ENCODE measurements around the gene SMAGP.
"Not testable (repeated sequence)": the region's sequence is repeated elsewhere in the genome, so short reads cannot be mapped to it uniquely, and the experiment has no call there.

Gene SMAGP

GRCh38 chr12:51222461-51222860, 47.8 kb downstream of the SMAGP start:
- DNase-seq = no peak

- not testable (repeated sequence) for DNase-seq
These were observed 50.4 kb downstream of the SMAGP start for GRCh38 chr12:51219857-51220256.

DNA sequence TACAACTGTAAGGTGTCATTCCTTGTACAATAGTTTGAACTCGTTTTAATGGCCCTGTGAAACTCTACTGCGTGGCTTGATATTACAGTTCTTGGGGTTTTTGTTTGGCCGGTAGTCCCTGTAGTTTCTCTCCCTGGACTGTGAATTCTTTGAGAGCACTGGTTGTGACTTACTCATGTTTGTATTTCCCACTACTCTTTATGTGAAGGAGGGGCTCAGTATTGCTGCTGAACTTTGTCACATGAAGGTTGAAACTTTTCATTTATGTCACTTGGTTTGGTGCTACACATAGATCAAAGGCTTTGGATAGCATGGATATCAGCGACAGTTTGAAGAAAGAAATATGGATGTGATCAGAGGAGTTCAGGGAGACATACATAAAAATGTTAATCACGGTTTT, 50.9 kb downstream of the SMAGP start:
- no peak for DNase-seq

- no peak for DNase-seq
These were observed 51.5 kb downstream of the SMAGP start for GRCh38 chr12:51218607-51219161.

DNA sequence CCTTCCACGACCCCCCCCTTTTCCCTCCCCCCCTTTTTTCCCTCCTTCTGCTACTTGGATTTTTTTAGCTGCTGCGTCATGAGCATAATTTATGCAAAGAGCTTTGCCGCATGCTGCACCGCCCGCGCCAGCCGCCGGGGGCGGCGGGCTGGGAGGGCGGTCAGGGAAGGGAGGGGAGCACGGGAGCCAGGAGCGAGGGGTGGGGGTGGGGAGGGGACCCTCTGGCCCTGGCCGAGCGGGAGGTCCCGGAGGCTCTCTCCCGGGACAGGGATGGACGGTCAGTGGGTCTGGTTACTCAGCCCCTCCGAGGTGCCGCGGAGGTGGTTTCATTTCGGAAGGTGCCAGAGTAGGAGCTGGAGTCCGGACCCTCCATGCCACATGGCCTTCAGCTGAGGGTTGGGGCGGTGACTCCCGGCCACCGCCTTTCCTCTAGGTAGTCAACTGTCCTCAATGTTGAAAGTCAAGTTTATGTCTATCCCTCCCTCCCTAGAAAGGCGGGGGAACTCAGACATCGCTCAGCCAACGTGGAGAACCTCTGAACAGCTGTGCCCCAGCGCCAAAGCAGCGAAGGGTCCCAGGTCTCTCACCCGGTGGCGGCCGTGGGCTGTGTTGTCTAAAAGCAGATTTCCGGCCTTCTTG, 52.1 kb downstream of the SMAGP start, which contains the start of gene POU6F1:
Gene POU6F1, minus strand, starts transcription at position 95 of the 639 bp plus-strand sequence. CDS start 11,226 bp downstream, outside the sequence.
- DNase-seq = peak; percentile 84

- DNase-seq = peak; percentile 69
These were observed 52.9 kb downstream of the SMAGP start for GRCh38 chr12:51217133-51217967.

- no peak for DNase-seq
These were observed 53.6 kb downstream of the SMAGP start for GRCh38 chr12:51216642-51217041.

- no peak for DNase-seq
These were observed 55.3 kb downstream of the SMAGP start for GRCh38 chr12:51214895-51215294.

DNA sequence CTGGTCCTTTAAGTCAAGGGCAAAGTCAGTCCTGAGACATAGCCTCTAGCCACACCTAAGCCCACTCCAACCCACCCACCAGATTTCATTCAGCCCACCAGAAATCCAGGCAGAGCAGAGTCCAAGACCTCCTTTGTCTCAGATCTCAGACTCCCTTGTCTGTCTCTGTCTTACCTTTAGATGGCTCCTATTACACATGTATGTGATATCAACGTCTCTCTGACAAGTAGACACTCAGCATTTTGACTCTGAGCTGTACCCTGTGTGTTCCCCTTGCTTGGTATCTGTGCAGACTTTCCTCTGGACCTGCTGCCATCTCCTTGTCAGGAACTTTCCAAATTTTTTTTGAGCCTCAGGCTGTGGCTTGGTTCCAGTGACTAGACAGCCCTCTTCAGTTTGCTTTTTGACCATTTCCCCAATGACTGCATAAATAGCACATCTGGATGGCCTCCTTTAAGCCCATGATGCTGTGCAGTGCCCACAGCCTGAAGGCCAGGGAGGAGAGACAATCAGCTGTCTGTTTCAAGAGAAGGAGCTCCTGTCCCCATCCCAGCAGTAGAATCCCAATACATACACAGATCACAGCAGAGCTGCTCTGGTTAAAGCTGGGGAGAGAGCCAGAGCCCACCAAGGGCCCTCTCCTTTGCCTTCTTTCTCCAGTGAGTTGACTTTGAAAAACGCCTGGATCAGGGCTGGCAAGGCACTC, 59.4 kb downstream of the SMAGP start:
- DNase-seq = no peak

- no peak for DNase-seq
These were observed 61.0 kb downstream of the SMAGP start for GRCh38 chr12:51209259-51209658.

DNA sequence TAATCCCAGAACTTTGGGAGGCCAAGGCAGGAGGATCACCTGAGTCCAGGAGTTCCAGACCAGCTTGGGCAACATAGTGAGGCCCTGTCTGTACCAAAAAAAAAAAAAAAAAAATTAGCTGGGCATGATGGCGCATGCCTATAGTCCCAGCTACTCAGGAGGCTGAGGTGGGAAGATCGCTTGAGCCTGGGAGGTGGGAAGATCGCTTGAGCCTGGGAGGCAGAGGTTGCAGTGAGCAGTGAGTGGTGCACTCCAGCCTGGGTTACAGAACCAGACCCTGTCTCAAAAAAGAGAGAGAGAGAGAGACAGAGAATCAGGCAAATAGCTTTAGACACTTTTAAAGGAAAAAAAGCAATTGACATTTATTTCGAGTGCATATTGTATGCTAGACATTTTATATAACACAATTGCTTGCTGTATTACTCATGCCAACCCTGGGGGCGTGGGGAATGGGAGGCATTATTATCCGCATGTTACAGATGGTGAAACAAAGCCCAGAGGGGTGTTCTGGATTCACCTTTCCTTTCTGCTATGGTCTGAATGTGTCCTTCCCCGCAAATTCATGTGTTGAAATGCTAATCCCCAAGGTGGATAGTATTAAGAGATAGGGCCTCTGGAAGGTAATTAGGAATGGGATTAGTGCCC, 62.1 kb downstream of the SMAGP start:
- no peak for DNase-seq

- DNase-seq = no peak
These were observed 64.9 kb downstream of the SMAGP start for GRCh38 chr12:51205350-51205749.

- no peak for DNase-seq
These were observed 67.5 kb downstream of the SMAGP start for GRCh38 chr12:51202718-51203117.

GRCh38 chr12:51200806-51201205, 69.4 kb downstream of the SMAGP start:
- no peak for DNase-seq

DNA sequence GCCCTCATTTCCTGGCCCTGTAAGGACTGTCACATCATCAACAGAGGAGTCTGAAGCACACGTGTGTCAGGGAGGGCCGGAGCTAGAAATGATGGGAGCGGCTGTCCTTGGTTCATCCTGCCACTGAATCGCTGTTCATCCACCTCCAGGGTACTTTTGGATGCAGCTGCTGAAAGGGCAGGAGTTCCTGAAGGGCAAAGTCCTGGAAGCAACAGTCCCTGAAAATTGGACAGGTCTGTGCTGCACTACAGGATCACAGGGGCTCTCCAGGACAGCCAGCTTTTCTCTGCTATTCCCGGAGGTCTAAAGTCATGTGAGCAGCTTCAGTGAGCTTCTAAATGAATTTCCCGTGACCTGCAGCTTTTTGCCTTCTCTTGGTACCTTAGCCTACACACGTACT, 70.1 kb downstream of the SMAGP start:
- DNase-seq = no peak

- no peak for DNase-seq
These were observed 70.8 kb downstream of the SMAGP start for GRCh38 chr12:51199366-51199945.

DNA sequence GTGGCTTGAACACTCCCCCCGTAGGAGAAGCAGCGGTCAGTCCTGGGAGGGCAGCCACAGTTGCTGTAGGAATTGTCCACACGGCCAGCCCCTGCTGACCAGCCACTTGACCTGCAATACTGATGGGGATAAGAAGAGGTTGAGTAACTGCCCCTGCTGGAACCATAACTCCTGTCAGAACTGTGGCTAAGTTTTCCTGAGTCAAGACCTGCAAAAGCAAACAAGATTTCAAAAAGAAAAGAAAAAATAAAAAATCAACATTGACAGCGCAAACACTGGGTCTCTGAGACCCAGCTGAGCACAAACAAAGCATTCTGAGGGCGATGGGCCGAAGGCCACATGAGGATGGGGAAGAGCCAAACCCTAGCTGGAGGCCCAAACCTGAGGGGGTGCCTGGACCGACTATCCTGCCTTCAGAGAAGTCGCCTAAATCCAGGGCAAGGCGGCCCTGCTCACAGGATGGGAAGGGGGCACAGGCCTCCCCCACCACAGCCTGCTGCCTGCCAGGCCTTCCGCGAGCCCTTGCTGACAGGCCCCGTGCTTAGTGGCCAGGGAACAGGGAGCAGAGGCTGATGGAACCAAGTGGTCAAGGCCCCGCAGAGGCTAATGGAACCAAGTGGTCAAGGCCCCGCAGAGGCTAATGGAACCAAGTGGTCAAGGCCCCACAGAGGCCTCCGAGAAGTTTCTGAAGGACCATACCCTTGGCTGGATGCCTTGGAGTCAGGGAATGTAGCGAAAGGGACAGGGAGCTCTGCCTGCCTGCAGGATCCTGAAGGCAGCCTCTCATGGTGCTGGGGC, 71.4 kb downstream of the SMAGP start:
- DNase-seq = no peak

- no peak for DNase-seq
These were observed 72.3 kb downstream of the SMAGP start for GRCh38 chr12:51197736-51198567.

- DNase-seq = no peak
These were observed 73.7 kb downstream of the SMAGP start for GRCh38 chr12:51196547-51196946.

DNA sequence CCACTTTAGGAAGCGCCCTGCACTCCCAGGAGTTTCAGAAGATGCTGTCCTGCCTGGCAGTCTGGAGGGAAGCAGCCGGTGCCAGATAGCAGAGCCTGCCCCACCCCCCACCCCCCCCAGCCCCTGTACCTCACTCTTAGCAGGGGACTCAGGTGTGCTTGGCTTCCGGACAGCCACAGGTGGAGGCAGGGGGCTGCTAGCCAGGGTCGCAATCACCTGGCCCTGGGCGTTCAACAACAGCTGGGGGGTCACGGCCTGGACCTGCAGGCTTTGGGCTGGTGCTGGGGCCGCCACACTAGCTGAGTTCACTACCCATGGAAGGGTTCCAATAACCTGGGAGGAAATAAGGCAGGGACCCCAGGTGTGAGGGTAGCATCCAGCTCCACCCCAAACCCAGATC, 74.4 kb downstream of the SMAGP start:
- no peak for DNase-seq

Measured in CD4-positive, alpha-beta T cell treated with Interleukin-17A for 1 hour (primary cell).